B cell (primary cell): ENCODE results near the gene SLC6A18. TPM values are rescaled to one million over a fixed set of nuclear protein-coding genes. Genes with fewer than 3 reads are reported as not detected.

ENCODE experiments used
- ATAC-seq: fragments of 200-7000 bp; cut with Tn5 transposase; one replicate; pipeline ENCODE4 v1.10.0; 2021; ENCODE audit warnings: low read depth, mild to moderate bottlenecking, moderate number of reproducible peaks, moderate library complexity
- CTCF ChIA-PET: fragments of 350-600 bp; sonication (Branson Sonifier 250); formaldehyde crosslinking; loops from one replicate; lab custom pipeline; 2021; ENCODE audit warnings: antibody characterized with exemption, inconsistent platforms; lab: Charles Lee
- POLR2A ChIA-PET: fragments of 350-600 bp; sonication (Branson Sonifier 250); formaldehyde crosslinking; loops from one replicate; lab custom pipeline; 2021; ENCODE audit warnings: antibody characterized with exemption; lab: Charles Lee
- DNase-seq: peaks from one replicate; pipeline ENCODE4 v3.0.0; 2013
- H2AFZ ChIP-seq: 2 replicates; pipeline ENCODE4 v1.6.1; 2012; ENCODE audit warnings: mild to moderate bottlenecking, low read depth, low read length; ENCODE audit not compliant: insufficient read depth, poor library complexity, severe bottlenecking
- H3K27ac ChIP-seq, 2 donors: 1 replicate in 1 of 2; 2 replicates in 1 of 2; pipeline ENCODE4 v1.5.1; 2012 to 2013; ENCODE audit warnings: low read length in 2 of 2, mild to moderate bottlenecking in 2 of 2, moderate library complexity in 1 of 2
- H3K27me3 ChIP-seq, 4 experiments: fragments of 200-600 bp in 1 of 4; sonication (generic) in 1 of 4; replicated peaks in 1 of 4; 1 replicate in 2 of 4; 2 replicates in 2 of 4; pipeline versions ENCODE4 v1.6.1 to v1.7.0; 2013 to 2016; ENCODE audit warnings: low read length in 3 of 4, mild to moderate bottlenecking in 2 of 4, mixed read lengths in 1 of 4, moderate library complexity in 1 of 4; ENCODE audit not compliant: insufficient read depth in 4 of 4, control insufficient read depth in 3 of 4; ENCODE audit errors: control extremely low read depth in 1 of 4
- H3K36me3 ChIP-seq, 2 experiments: replicated peaks in 1 of 2; 1 replicate in 1 of 2; 2 replicates in 1 of 2; pipeline versions ENCODE4 v1.6.1 to v1.7.1; 2013; ENCODE audit warnings: low read length in 1 of 2; ENCODE audit not compliant: insufficient read depth in 2 of 2, control insufficient read depth in 1 of 2; ENCODE audit errors: control extremely low read depth in 1 of 2, extremely low read depth in 1 of 2
- H3K4me1 ChIP-seq, 2 donors: fragments of 200-600 bp in 1 of 2; sonication (generic) in 1 of 2; 1 replicate in 1 of 2; 2 replicates in 1 of 2; pipeline versions ENCODE4 v1.5.1 to v1.6.1; 2013 to 2017; ENCODE audit warnings: low read length in 2 of 2; ENCODE audit not compliant: control insufficient read depth in 2 of 2, insufficient read depth in 2 of 2
- H3K4me2 ChIP-seq: replicated peaks from 2 replicates; pipeline ENCODE3; 2012; ENCODE audit warnings: mild to moderate bottlenecking, low read depth, low read length; ENCODE audit not compliant: poor library complexity, severe bottlenecking
- H3K4me3 ChIP-seq, 5 experiments: fragments of 200-600 bp in 1 of 5; sonication (generic) in 1 of 5; 1 replicate in 3 of 5; 2 replicates in 2 of 5; pipeline versions ENCODE4 v1.5.1 to v1.7.0; 2011 to 2016; ENCODE audit warnings: low read length in 4 of 5, mild to moderate bottlenecking in 4 of 5, low read depth in 2 of 5, control low read depth in 1 of 5, moderate library complexity in 1 of 5; ENCODE audit not compliant: insufficient read depth in 1 of 5; ENCODE audit errors: control extremely low read depth in 1 of 5, extremely low read depth in 1 of 5
- H3K79me2 ChIP-seq: fragments of 200-600 bp; sonication (generic); one replicate; pipeline ENCODE4 v1.6.0; 2016; ENCODE audit warnings: low read length; ENCODE audit not compliant: control insufficient read depth, insufficient read depth
- H3K9ac ChIP-seq: fragments of 200-600 bp; sonication (generic); 2 replicates; pipeline ENCODE4 v1.6.1; 2017; ENCODE audit warnings: mild to moderate bottlenecking, low read length, moderate library complexity
- H3K9me3 ChIP-seq, 3 donors: one replicate each; pipeline versions ENCODE4 v1.6.1 to v1.7.1; 2013; ENCODE audit warnings: low read length in 2 of 3; ENCODE audit not compliant: control insufficient read depth in 2 of 3, insufficient read depth in 1 of 3; ENCODE audit errors: control extremely low read depth in 1 of 3
- H4K20me1 ChIP-seq: 2 replicates; pipeline ENCODE4 v1.6.0; 2012; ENCODE audit warnings: mild to moderate bottlenecking, low read length; ENCODE audit not compliant: insufficient read depth, control insufficient read depth, poor library complexity, severe bottlenecking
- H3K27ac Mint-ChIP-seq: one replicate; pipeline ENCODE4 v1.8.0; 2021; ENCODE audit warnings: mixed read lengths
- H3K27me3 Mint-ChIP-seq: one replicate; pipeline ENCODE4 v1.8.0; 2021; ENCODE audit warnings: mixed read lengths
- H3K4me1 Mint-ChIP-seq: one replicate; pipeline ENCODE4 v1.8.0; 2021; ENCODE audit warnings: mixed read lengths
- H3K4me3 Mint-ChIP-seq: one replicate; pipeline ENCODE4 v1.8.0; 2021; ENCODE audit warnings: mixed read lengths
- H3K9me3 Mint-ChIP-seq: one replicate; pipeline ENCODE4 v1.8.0; 2022; ENCODE audit warnings: mixed read lengths; ENCODE audit not compliant: insufficient read depth
- CTCF ChIP-seq: fragments of 200-600 bp; IDR thresholded peaks from one replicate; pipeline ENCODE4 v1.8.0; 2022; ENCODE audit warnings: antibody characterized with exemption, mild to moderate bottlenecking
- EZH2 ChIP-seq: IDR thresholded peaks from 2 replicates; pipeline ENCODE4 v1.6.1; 2012; ENCODE audit warnings: borderline replicate concordance, low read depth, mild to moderate bottlenecking, moderate library complexity, low read length; ENCODE audit not compliant: insufficient read depth, poor library complexity, severe bottlenecking
- WGBS: methylation state at CpG from one replicate; pipeline ENCODE4 v1.1.5; 2013; ENCODE audit warnings: missing lambda C conversion rate; ENCODE audit not compliant: insufficient coverage; 5-methylcytosine and 5-hydroxymethylcytosine counted together
- intact Hi-C: fragments of 100-400 bp; cut with micrococcal nuclease; formaldehyde crosslinking; loops from one replicate; pipeline ENCODE4 v1.10.0; 2022
- polyA plus RNA-seq: library from polyadenylated mRNA; depleted of rRNA; stranded (reverse); fragments of >200 nt; gene quantifications from 2 replicates; pipeline ENCODE4 v1.2.3, GENCODE V29; 2012
- total RNA-seq, 2 donors: library from RNA; stranded (reverse); fragments of 120-200 nt in 1 of 2; gene quantifications; 1 replicate in 1 of 2; 2 replicates in 1 of 2; pipeline versions ENCODE4 v1.2.3 to v1.2.4, GENCODE V29; 2013 to 2022

SLC6A18 gene
- total and polyA plus RNA-seq, 2 donors (not counting 1 experiment from before 2014, with no cell fraction given): not detected

GRCh38 chr5:1200495-1201326 is 24.5 kb upstream of the SLC6A18 start:
- H3K9me3 ChIP-seq: no peaks in the 10 kb centered on the region
- DNase-seq: no peak
- peaks cover 0 to 3% (median 2%) of the 10 kb centered on the region in 4 experiments for H3K27me3 ChIP-seq
- H3K27ac ChIP-seq: no peak overlapping the region
- no peak for ATAC-seq
- POLR2A ChIA-PET: no interaction called here
- H3K9ac ChIP-seq: no peak overlapping the region
- no peak overlapping the region for H2AFZ ChIP-seq
- H4K20me1 ChIP-seq: no peaks in the 10 kb centered on the region
- TF ChIP-seq EZH2: no peak
- TF ChIP-seq CTCF: no peak
- intact Hi-C loops: no loop called here
- H3K4me3 Mint-ChIP-seq: no peak overlapping the region
- H3K79me2 ChIP-seq: no peaks in the 10 kb centered on the region
- no peak overlapping the region for H3K4me2 ChIP-seq
- no peaks in the 10 kb centered on the region for H3K36me3 ChIP-seq
- H3K4me1 Mint-ChIP-seq: no peaks in the 10 kb centered on the region
- no peaks in the 10 kb centered on the region for H3K9me3 Mint-ChIP-seq
- H3K4me3 ChIP-seq: no peak overlapping the region
- H3K4me1 ChIP-seq: no peaks in the 10 kb centered on the region
- H3K27ac Mint-ChIP-seq: no peak overlapping the region
- WGBS: 73% methylated on average over 27 of the region's 28 CpGs
- CTCF ChIA-PET: no interaction called here
- peaks cover 12% of the 10 kb centered on the region for H3K27me3 Mint-ChIP-seq

- Histone ChIP-seq H4K20me1 (no peaks in the 10 kb centered on the region), H3K9me3 (no peaks in the 10 kb centered on the region), H3K4me3 (no peak within 1 kb of the TSS), H3K4me2 (no peak within 1 kb of the TSS), H3K27ac (no peak within 1 kb of the TSS), H3K9ac (no peak within 1 kb of the TSS), H3K79me2 (no peaks in the 10 kb centered on the region), H3K36me3 (no peaks in the 10 kb centered on the region), H2AFZ (no peak within 1 kb of the TSS), H3K27me3 (peaks cover 0 to 3% (median 1%) of the 10 kb centered on the region in 4 experiments), H3K4me1 (no peaks in the 10 kb centered on the region)
- Mint-ChIP-seq H3K9me3 (no peaks in the 10 kb centered on the region), H3K27ac (no peak within 1 kb of the TSS), H3K27me3 (peaks cover 13% of the 10 kb centered on the region), H3K4me3 (no peak within 1 kb of the TSS), H3K4me1 (no peaks in the 10 kb centered on the region)
- ATAC-seq (no peak), DNase-seq (no peak)
- ChIA-PET CTCF (no interaction called here), POLR2A (no interaction called here)
- intact Hi-C loops: no loop called here
- TF ChIP-seq CTCF: no peak
- TF ChIP-seq EZH2: no peak
- WGBS: 79% methylated on average over 51 of the region's 51 CpGs
Measured at GRCh38 chr5:1201327-1202025, 23.7 kb upstream of the SLC6A18 start, which contains the start of gene SLC6A19. TSS of gene SLC6A19 (plus strand) at chr5:1201595. CDS start at chr5:1201651, 56 bp downstream.
